GM12891 (cell line): ENCODE data around the gene SOAT2.

Experiments
- POLR2A ChIP-seq: IDR thresholded peaks from 2 replicates; pipeline ENCODE4 v1.6.1; 2011; ENCODE audit warnings: low read depth, low read length, control low read depth
- POLR2AphosphoS5 ChIP-seq: IDR thresholded peaks from 2 replicates; pipeline ENCODE4 v1.6.1; 2011; ENCODE audit warnings: low read depth, low read length, control low read depth
- POU2F2 ChIP-seq: IDR thresholded peaks from 2 replicates; pipeline ENCODE4 v1.6.1; 2011; ENCODE audit warnings: low read depth, mild to moderate bottlenecking, control low read depth, low read length, moderate library complexity
- TAF1 ChIP-seq: IDR thresholded peaks from 2 replicates; pipeline ENCODE4 v1.6.1; 2011; ENCODE audit warnings: low read depth, low read length, control low read depth

- TF ChIP-seq POLR2A (no peak), POLR2AphosphoS5 (no peak), POU2F2 (no peak), TAF1 (no peak)
Measured at GRCh38 chr12:53100466-53101151, 2.7 kb upstream of the SOAT2 start.
